K562 (cell line): Measurements from ENCODE around the gene ELP5. TPM values are rescaled to one million over a fixed set of nuclear protein-coding genes. Genes with fewer than 3 reads are reported as not detected.

Experiments
- CXXC5 ChIP-seq: fragments of 250-450 bp; sonication (Bioruptor Pico); IDR thresholded peaks from 2 replicates; pipeline ENCODE4 v1.8.0; 2022; ENCODE audit warnings: inconsistent platforms, mild to moderate bottlenecking, moderate library complexity
- GABPB1 ChIP-seq: sonication (generic); formaldehyde crosslinking; IDR thresholded peaks from 2 replicates; pipeline ENCODE4 v1.8.0; 2022; ENCODE audit warnings: mild to moderate bottlenecking, missing genetic modification reagents
- MXI1 ChIP-seq: IDR thresholded peaks from 2 replicates; pipeline ENCODE4 v1.6.1; 2011; ENCODE audit warnings: low read depth, mild to moderate bottlenecking, improper control_type of control experiment, low read length
- MYC ChIP-seq, 2 experiments: fragments of 250-450 bp in 1 of 2; sonication (Bioruptor Pico) in 1 of 2; IDR thresholded peaks; 2 replicates each; pipeline versions ENCODE4 v1.5.1 to v1.6.1; 2012 to 2021; ENCODE audit warnings: low read depth in 2 of 2, borderline replicate concordance in 1 of 2, improper control_type of control experiment in 1 of 2, low read length in 1 of 2, mild to moderate bottlenecking in 1 of 2, moderate library complexity in 1 of 2
- NFIC ChIP-seq: fragments of 450-650 bp; IDR thresholded peaks from 2 replicates; pipeline ENCODE4 v1.6.1; 2017; ENCODE audit warnings: mild to moderate bottlenecking, inconsistent platforms
- PCBP1 ChIP-seq: fragments of 200-400 bp; formaldehyde crosslinking; IDR thresholded peaks from 2 replicates; pipeline ENCODE4 v1.6.1; 2018; ENCODE audit warnings: mild to moderate bottlenecking, low read depth, low read length; ENCODE audit not compliant: poor library complexity, severe bottlenecking
- TAF1 ChIP-seq: IDR thresholded peaks from 2 replicates; pipeline ENCODE4 v1.6.1; 2011; ENCODE audit warnings: mild to moderate bottlenecking, low read length, moderate library complexity; ENCODE audit not compliant: insufficient read depth, control insufficient read depth, severe bottlenecking; ENCODE audit errors: extremely low read depth
- ZBTB11 ChIP-seq, 3 experiments: fragments of 200-800 bp in 1 of 3; fragments of 250-450 bp in 1 of 3; fragments of 450-650 bp in 1 of 3; sonication (Bioruptor Pico) in 1 of 3; sonication (Bioruptor generic) in 1 of 3; formaldehyde crosslinking in 1 of 3; IDR thresholded peaks; 2 replicates each; pipeline versions ENCODE4 v1.6.1 to v1.8.0; 2016 to 2022; ENCODE audit warnings: mild to moderate bottlenecking in 2 of 3, missing genetic modification characterization in 2 of 3, missing compliant biosample characterization in 1 of 3, moderate library complexity in 1 of 3
- polyA plus RNA-seq, 8 experiments: library from polyadenylated mRNA; depleted of rRNA in 4 of 8; stranded (reverse) in 5 of 8; unstranded in 3 of 8; fragments of >200 nt; fragmentation: Nextera tagmentation in 2 of 8; fragmentation: Illumina TruSeq in 1 of 8; extraction: Ambion mirVana in 2 of 8; extraction: Trizol in 1 of 8; gene quantifications; 2 replicates each; pipeline versions ENCODE4 v1.2.1 to v1.2.3, GENCODE V29; 2011 to 2014; ENCODE audit warnings: inconsistent platforms in 1 of 8, missing spikeins in 1 of 8
- total RNA-seq, 7 experiments: library from RNA; depleted of rRNA in 6 of 7; stranded (reverse); fragments of >200 nt in 6 of 7; fragmentation: Illumina TruSeq in 2 of 7; extraction: Trizol in 2 of 7; gene quantifications; 2 replicates each; pipeline versions ENCODE4 v1.2.1 to v1.2.3, GENCODE V29; 2011 to 2021; ENCODE audit warnings: low replicate concordance in 1 of 7
- TF ChIP-seq, protein P1 (sequence below): fragments of 200-800 bp; sonication (Bioruptor generic); IDR thresholded peaks from 2 replicates; pipeline ENCODE4 v1.6.1; 2017; ENCODE audit warnings: missing genetic modification characterization, missing compliant biosample characterization
- TF ChIP-seq, protein P2 (sequence below): sonication (generic); formaldehyde crosslinking; IDR thresholded peaks from 2 replicates; pipeline ENCODE4 v1.9.0; 2022; ENCODE audit warnings: mild to moderate bottlenecking, missing genetic modification reagents
- TF ChIP-seq, protein P3 (sequence below), 2 experiments: fragments of 450-650 bp; conservative IDR thresholded peaks; 2 replicates each; pipeline ENCODE4 v1.6.1; 2017; ENCODE audit warnings: mild to moderate bottlenecking in 2 of 2, moderate library complexity in 2 of 2
- TF ChIP-seq, protein P4 (sequence below): sonication (generic); formaldehyde crosslinking; IDR thresholded peaks from 2 replicates; pipeline ENCODE4 v1.8.0; 2022; ENCODE audit warnings: mild to moderate bottlenecking, missing genetic modification reagents

ELP5 gene
- total and polyA plus RNA-seq, 9 of the 15 experiments (the other 6 are each of a cell fraction or from before 2014, with no cell fraction given) = 25.7 to 77.9 (median 52.9) TPM

- TF ChIP-seq, protein P1, sequence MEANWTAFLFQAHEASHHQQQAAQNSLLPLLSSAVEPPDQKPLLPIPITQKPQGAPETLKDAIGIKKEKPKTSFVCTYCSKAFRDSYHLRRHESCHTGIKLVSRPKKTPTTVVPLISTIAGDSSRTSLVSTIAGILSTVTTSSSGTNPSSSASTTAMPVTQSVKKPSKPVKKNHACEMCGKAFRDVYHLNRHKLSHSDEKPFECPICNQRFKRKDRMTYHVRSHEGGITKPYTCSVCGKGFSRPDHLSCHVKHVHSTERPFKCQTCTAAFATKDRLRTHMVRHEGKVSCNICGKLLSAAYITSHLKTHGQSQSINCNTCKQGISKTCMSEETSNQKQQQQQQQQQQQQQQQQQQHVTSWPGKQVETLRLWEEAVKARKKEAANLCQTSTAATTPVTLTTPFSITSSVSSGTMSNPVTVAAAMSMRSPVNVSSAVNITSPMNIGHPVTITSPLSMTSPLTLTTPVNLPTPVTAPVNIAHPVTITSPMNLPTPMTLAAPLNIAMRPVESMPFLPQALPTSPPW (CRISPR knock-in tag) = peak; percentile 95
- TF ChIP-seq ZBTB11 (CRISPR knock-in tag; IDR thresholded peaks at IDR 0.05) (peak in 1 of 3 experiments; percentile 48; a peak in 2 of 6 replicates), MXI1 (0 out of 2 replicates have a peak, but pooled peaks have one; percentile 15), NFIC (0 out of 2 replicates have a peak, but pooled peaks have one; percentile 15), TAF1 (peak; percentile 50), PCBP1 (peak; percentile 73), MYC (IDR thresholded peaks at IDR 0.05; ENCODE audit: low read depth, low read length) (peak; percentile 60), MYC (CRISPR knock-in tag; IDR thresholded peaks at IDR 0.05; ENCODE audit: borderline replicate concordance, low read depth) (no peak), CXXC5 (CRISPR knock-in tag) (peak; percentile 71), GABPB1 (CRISPR knock-in tag) (peak; percentile 19; the same call in 1 of the 2 replicates)
- TF ChIP-seq, protein P2, sequence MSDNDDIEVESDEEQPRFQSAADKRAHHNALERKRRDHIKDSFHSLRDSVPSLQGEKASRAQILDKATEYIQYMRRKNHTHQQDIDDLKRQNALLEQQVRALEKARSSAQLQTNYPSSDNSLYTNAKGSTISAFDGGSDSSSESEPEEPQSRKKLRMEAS (CRISPR knock-in tag) = peak; percentile 25; the same call in 1 of the 2 replicates
- TF ChIP-seq, protein P3, sequence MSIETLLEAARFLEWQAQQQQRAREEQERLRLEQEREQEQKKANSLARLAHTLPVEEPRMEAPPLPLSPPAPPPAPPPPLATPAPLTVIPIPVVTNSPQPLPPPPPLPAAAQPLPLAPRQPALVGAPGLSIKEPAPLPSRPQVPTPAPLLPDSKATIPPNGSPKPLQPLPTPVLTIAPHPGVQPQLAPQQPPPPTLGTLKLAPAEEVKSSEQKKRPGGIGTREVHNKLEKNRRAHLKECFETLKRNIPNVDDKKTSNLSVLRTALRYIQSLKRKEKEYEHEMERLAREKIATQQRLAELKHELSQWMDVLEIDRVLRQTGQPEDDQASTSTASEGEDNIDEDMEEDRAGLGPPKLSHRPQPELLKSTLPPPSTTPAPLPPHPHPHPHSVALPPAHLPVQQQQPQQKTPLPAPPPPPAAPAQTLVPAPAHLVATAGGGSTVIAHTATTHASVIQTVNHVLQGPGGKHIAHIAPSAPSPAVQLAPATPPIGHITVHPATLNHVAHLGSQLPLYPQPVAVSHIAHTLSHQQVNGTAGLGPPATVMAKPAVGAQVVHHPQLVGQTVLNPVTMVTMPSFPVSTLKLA (conservative IDR thresholded peaks at IDR 0.05) = peak in 1 of 2 experiments; percentile 39; a peak in 2 of 4 replicates
- TF ChIP-seq, protein P4, sequence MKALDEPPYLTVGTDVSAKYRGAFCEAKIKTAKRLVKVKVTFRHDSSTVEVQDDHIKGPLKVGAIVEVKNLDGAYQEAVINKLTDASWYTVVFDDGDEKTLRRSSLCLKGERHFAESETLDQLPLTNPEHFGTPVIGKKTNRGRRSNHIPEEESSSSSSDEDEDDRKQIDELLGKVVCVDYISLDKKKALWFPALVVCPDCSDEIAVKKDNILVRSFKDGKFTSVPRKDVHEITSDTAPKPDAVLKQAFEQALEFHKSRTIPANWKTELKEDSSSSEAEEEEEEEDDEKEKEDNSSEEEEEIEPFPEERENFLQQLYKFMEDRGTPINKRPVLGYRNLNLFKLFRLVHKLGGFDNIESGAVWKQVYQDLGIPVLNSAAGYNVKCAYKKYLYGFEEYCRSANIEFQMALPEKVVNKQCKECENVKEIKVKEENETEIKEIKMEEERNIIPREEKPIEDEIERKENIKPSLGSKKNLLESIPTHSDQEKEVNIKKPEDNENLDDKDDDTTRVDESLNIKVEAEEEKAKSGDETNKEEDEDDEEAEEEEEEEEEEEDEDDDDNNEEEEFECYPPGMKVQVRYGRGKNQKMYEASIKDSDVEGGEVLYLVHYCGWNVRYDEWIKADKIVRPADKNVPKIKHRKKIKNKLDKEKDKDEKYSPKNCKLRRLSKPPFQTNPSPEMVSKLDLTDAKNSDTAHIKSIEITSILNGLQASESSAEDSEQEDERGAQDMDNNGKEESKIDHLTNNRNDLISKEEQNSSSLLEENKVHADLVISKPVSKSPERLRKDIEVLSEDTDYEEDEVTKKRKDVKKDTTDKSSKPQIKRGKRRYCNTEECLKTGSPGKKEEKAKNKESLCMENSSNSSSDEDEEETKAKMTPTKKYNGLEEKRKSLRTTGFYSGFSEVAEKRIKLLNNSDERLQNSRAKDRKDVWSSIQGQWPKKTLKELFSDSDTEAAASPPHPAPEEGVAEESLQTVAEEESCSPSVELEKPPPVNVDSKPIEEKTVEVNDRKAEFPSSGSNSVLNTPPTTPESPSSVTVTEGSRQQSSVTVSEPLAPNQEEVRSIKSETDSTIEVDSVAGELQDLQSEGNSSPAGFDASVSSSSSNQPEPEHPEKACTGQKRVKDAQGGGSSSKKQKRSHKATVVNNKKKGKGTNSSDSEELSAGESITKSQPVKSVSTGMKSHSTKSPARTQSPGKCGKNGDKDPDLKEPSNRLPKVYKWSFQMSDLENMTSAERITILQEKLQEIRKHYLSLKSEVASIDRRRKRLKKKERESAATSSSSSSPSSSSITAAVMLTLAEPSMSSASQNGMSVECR (CRISPR knock-in tag) = 0 out of 2 replicates have a peak, but pooled peaks have one; percentile 32
Observed at GRCh38 chr17:7237761-7238419, 14.1 kb upstream of the ELP5 start (continued).
